ENCODE data around the gene HPS4. TPM values are rescaled to one million over a fixed set of nuclear protein-coding genes. Genes with fewer than 3 reads are reported as not detected.

The HPS4 gene
- total and polyA plus RNA-seq, 2 of the 8 experiments (the other 6 are each of a cell fraction or from before 2014, with no cell fraction given) = 28.0 to 35.2 TPM

GRCh38 chr22:26448334-26448733 lies 35.2 kb downstream of the HPS4 start:
- Histone ChIP-seq H3K4ac (replicated peaks; ENCODE audit: insufficient read length, low read depth, low read length) (no peak overlapping the region), H3K27me3 (replicated peaks in 1 of 4; ENCODE audit: control insufficient read depth in 3 of 4, extremely low read depth in 1 of 4, insufficient read depth in 3 of 4, low read length in 3 of 4) (no peaks in the 10 kb centered on the region), H3K14ac (ENCODE audit: insufficient read length) (no peak overlapping the region), H2AK5ac (ENCODE audit: low read depth, low read length) (no peak overlapping the region), H2BK15ac (ENCODE audit: low read length) (no peak overlapping the region), H3K23me2 (ENCODE audit: low read depth, low read length) (no peaks in the 10 kb centered on the region), H3K4me3 (ENCODE audit: extremely low read depth in 1 of 4, insufficient read depth in 2 of 4, low read depth in 3 of 4, low read length in 4 of 4) (no peak overlapping the region), H3K18ac (ENCODE audit: extremely low read depth, low read length) (no peak overlapping the region), H4K5ac (ENCODE audit: insufficient read length, low read depth, low read length) (no peak overlapping the region), H2BK20ac (ENCODE audit: low read length) (no peak overlapping the region), H3K36me3 (ENCODE audit: control insufficient read depth in 2 of 4, insufficient read depth in 4 of 4, low read length in 3 of 4) (peaks cover 0 to 24% (median 2%) of the 10 kb centered on the region in 4 experiments; a peak in 4 of 8 replicates), H3K9me3 (ENCODE audit: insufficient read depth in 2 of 2, low read depth in 1 of 2, low read length in 1 of 2) (no peaks in the 10 kb centered on the region), H3K23ac (ENCODE audit: insufficient read length) (no peak overlapping the region), H3K9ac (replicated peaks in 1 of 4; ENCODE audit: extremely low read depth in 1 of 4, low read depth in 3 of 4, low read length in 3 of 4) (no peak overlapping the region), H2BK120ac (replicated peaks; ENCODE audit: low read depth, low read length) (no peak overlapping the region), H2BK12ac (ENCODE audit: low read depth, low read length) (no peak overlapping the region), H3K56ac (replicated peaks; ENCODE audit: insufficient read length, low read depth, low read length) (no peak overlapping the region), H3K79me1 (ENCODE audit: low read depth, low read length) (no peaks in the 10 kb centered on the region), H3K4me2 (ENCODE audit: insufficient read depth in 1 of 2, low read depth in 2 of 2, low read length in 2 of 2) (no peak overlapping the region), H4K91ac (replicated peaks; ENCODE audit: insufficient read length, low read length) (no peak overlapping the region), H3K4me1 (replicated peaks in 1 of 4; ENCODE audit: control insufficient read depth in 3 of 4, insufficient read depth in 4 of 4, low read length in 3 of 4) (no peaks in the 10 kb centered on the region), H2BK5ac (ENCODE audit: low read depth, low read length) (no peak overlapping the region; the same call in 1 of the 2 replicates), H3K79me2 (ENCODE audit: control insufficient read depth in 1 of 2, insufficient read depth in 2 of 2, low read length in 2 of 2) (no peaks in the 10 kb centered on the region), H3K27ac (ENCODE audit: low read depth, low read length) (no peak overlapping the region), H4K8ac (ENCODE audit: extremely low read depth, insufficient read depth, low read length) (no peak overlapping the region), H4K20me1 (replicated peaks in 1 of 2; ENCODE audit: control insufficient read depth in 1 of 2, insufficient read depth in 2 of 2, low read length in 2 of 2) (no peaks in the 10 kb centered on the region), H2AFZ (ENCODE audit: low read length) (no peak overlapping the region)
- CTCF ChIA-PET (ENCODE audit: partially characterized antibody) = interaction anchor here (0.6 to 4.1 kb wide), 9 partner anchors 10 to 217 kb away, joined by 3 to 15 read pairs (median 7); no protein-coding TSS in a partner anchor
- POLR2A ChIA-PET (ENCODE audit: partially characterized antibody) = interaction anchor here (0.8 to 1.9 kb wide), 6 partner anchors 10 to 38 kb away, joined by 3 to 15 read pairs (median 4); partner anchors contain the start of gene ASPHD2
- no peak for DNase-seq (ENCODE audit: low read depth in 1 of 2, low spot score in 2 of 2)
- TF ChIP-seq GTF2F1 (IDR thresholded peaks at IDR 0.05; ENCODE audit: borderline replicate concordance, low read depth, low read length) = no peak
- TF ChIP-seq POLR2AphosphoS5 (IDR thresholded peaks at IDR 0.05; ENCODE audit: low read depth, low read length) = peak; percentile 19; the same call in 1 of the 2 replicates
- WGBS, 2 experiments (ENCODE audit: extremely low coverage in 1 of 2, insufficient coverage in 1 of 2, insufficient read length in 1 of 2, insufficient replicate concordance in 2 of 2, low coverage in 1 of 2, low lambda C conversion rate in 2 of 2, missing lambda C conversion rate in 1 of 2) = 82% methylated on average over 5 of the region's 5 CpGs; no CpG with 5 or more reads in 1 of the 2 experiments
- FAIRE-seq = no peak

Measured in H1 (cell line).